NCI-H526 treated with DMSO at 0.1 percent for 48 hours (cell line): ENCODE data around the gene OR7D2.

Source experiments
- DNase-seq: peaks from one replicate; lab custom pipeline; 2025; lab: John Stamatoyannopoulos, UW

The OR7D2 gene

GRCh38 chr19:9205501-9206113, 26.8 kb downstream of the OR7D2 start:
- DNase-seq = no peak

GRCh38 chr19:9219489-9219888, 40.7 kb downstream of the OR7D2 start, which contains the start of gene OR7D4:
Gene OR7D4, minus strand, starts transcription at chr19:9219589. Its CDS starts 4,752 bp downstream, at chr19:9214837.
- no peak for DNase-seq
